COLO829 (cell line): ENCODE results near the gene MAB21L4.
A peak's percentile ranks its signal among the peaks of the same experiment; 100 is the strongest.
"Not testable (repeated sequence)": the region's sequence is repeated elsewhere in the genome, so short reads cannot be mapped to it uniquely, and the experiment has no call there.

ENCODE experiments used
- DNase-seq: peaks from one replicate; pipeline ENCODE4 v3.0.0; 2012; ENCODE audit warnings: low spot score

The MAB21L4 gene

DNA sequence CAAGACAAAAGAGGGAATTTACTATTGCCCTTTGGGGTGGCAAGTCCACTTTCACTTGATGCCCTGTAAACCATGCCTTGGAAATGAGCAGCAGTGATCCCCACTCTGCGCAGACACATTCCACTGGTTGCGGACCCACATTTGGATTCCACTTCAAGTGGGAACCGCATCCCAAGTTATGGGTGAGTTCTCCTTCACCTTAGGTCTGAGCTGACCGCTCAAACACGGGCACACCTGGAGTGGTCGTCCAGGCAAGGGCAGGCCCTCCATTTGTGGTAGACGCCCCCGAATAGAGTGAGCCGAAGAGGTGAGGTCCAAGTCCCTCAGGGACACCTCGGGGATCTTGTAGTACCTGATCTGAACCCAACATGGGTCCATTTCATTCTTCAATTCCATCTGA, 37.1 kb downstream of the MAB21L4 start:
- DNase-seq, result no peak

GRCh38 chr2:240858321-240858720, 37.6 kb downstream of the MAB21L4 start:
- no peak for DNase-seq

DNA sequence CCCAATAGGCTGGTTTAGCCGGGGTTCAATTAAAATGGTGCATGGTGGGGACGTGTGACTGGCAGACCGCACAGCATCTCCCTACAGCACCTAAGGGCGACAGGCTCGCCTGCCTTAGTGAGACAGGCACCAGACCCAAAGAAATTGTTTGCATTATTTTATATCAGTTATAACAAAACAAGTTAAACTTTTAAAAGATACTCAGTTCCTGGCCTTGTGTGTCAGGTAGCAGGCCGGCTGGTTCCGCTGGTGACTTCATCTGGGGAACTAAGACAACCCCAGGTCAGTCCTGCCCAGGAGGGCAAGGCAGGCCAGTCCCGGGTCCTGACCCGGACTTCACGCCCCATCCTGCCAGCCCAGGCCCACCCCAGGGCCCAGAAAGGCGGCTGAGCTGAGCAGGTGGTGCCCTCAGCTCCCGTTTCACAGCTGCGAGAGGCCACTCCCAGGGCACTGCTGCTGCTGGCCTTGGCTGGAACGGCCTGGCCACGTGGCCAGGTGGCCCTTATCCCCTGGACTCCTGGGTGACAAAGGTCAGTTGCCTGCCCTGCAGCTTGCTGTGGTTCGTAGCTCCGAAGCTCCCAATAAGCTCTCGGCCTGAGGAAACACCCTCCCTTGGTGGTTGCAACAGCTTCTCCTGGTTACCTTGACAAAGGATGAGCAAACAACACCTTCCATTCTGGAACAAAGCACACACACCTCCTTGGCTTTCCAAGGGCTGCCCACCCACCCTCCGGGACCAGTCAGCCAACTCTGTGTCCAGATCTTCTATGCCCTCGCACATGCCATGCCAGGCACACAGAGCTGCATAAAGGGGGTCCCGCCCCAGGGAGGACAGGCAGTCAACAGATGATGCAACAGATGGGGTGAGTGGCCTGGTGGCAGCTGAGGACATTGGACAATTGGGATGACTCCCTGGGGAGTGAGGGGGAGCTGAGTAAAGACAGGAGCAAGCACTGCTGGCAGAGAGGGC, 38.6 kb downstream of the MAB21L4 start:
- DNase-seq, result no peak

DNA sequence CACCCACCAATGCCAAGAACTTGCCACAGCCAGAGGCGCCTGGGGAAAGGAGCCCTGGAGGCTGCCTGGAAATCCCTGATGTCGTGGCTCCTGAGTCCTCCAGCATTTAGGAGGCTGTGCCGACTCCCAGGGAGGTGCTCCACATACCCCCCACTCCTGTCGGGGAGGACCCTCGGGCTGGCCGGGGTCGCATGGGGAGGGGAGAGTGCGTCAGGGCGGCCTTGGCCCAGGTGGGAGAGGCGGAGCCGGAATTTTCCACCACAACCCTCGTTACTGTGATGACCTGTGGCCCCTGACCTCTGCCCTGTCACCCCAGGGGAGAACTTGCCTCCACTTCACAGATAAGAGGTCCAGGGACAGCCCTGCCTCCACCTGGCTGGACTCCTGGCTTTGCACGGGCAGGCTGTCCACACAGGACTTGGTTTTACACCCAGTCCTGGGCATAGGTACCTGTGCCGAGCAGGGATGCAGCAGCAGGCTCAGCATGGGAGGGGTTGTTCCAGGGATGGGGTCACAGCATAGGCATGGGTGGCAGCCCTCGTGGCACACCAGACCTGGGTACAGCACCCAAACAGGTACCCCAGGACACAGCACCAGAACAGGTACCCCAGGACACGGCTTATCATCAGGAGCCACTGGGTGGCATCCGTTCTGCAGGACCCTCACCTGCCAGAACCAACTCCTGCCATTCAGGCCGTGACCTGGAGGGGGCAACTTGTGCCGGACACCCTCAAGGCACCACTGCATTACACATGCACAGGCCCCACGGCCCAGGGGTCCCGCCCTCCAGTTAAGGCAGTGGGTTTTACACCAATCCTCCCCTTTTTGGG, 39.6 kb downstream of the MAB21L4 start:
- DNase-seq, result no peak

GRCh38 chr2:240855670-240856069, 40.3 kb downstream of the MAB21L4 start:
- DNase-seq, result no peak

DNA sequence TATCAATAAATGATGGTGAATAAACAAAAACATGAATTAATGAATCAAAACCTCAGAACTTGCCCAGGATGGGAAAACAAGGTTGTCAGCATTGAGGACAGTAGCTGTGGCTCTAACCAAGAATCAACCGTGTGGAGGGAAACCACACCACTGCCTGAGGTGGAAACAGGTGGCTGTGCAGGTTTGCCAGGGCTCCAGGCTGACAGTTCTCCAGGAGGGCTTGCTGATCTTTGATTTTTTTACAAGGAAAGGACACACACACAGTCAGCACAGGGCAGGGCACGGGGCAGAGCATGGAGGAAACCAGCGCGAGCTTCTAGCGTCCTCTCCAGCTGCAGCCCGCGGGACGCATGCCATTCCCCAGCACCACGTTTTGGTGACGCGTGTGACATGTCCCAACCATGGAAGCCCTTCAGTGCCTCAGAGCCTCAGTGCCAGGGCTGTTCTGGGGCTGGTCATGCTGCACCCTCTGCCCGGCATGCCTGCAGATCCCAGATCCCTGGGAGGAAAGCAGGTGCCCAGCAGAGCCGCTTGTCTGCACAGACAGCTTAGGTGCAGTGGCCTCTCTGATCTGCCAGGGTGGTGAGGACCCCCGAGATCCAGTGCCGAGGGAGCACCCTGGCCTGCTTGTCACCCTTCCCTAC, 43.2 kb downstream of the MAB21L4 start:
- no peak for DNase-seq

DNA sequence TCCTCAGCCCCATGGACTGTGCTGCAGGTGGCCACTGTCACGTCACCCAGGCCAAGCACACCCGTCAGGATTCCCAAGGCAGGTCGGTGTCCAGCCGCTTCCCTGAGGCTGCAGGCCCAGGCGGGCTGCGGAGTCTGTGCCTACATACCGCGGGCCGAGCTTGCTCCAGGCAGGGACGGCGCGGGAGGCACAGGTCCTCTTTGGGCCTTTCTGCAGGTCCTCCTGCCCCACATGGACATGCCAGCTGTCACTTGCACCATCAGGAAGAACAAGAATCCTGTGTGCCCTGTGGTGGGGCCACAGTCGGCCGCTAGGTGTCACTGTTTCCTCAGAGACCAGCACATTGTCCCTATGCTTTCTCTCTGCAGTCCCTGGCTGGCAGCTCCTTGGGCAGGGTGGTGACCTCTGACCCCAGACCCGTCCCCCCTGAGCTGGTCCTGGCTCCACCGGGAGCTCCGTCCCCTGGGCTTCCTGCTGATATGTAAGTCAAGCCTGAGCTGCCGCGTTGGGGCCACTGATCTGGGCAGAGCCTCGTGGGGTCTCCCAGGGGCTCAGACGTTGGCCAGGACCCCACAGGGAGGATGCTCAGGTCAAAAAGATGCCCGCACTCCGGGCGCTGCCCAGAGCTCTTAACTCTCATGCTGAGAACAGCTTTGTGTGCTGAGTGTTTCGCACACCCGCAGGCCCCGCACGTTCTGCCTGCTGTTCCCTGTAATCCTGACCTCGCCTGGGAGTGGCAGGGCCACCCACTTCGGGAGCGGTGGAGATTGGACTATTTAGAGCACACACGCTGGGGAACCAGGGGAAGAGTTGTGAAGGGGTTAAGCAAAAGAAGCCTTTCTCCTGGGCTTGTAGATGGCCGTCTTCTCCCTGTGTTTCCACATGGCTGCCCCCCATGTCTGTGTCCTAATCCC, 44.6 kb downstream of the MAB21L4 start:
- peak; percentile 83 for DNase-seq

DNA sequence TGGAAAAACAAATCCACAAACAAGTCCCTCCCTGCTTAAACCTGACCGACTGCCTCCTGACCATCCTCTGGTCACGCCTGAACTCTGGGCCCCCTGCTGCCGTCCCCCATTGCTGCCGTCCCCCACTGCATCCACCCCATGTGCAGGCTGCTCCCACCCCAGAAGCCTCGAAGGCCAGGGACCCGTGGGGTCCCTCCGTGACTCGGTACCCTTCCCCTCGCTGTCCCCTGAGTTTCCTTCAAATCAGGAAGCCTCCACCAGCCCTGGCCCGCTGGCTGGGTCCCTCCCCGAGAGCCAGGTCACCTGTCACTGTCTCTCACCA, 45.2 kb downstream of the MAB21L4 start:
- DNase-seq, result no peak

DNA sequence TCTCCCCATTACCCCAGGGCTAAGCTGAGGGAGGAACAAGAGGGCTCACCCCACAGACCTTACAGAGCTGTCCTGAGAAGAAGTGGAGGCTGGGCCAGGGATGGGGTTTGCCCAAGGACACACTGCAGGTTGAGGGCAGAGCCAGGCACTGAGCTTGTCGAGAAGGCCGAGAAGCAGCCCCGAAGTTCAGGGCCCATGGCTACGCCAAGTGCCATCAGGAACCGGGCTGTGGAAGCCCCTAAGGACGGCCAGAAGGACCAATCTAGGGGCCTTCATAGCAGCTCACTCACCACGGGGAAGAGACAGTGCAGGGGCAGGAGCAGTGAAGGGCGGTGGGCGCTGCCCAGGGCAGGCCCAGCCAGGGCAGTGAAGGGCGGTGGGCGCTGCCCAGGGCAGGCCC, 45.9 kb downstream of the MAB21L4 start:
- DNase-seq, result no peak

DNA sequence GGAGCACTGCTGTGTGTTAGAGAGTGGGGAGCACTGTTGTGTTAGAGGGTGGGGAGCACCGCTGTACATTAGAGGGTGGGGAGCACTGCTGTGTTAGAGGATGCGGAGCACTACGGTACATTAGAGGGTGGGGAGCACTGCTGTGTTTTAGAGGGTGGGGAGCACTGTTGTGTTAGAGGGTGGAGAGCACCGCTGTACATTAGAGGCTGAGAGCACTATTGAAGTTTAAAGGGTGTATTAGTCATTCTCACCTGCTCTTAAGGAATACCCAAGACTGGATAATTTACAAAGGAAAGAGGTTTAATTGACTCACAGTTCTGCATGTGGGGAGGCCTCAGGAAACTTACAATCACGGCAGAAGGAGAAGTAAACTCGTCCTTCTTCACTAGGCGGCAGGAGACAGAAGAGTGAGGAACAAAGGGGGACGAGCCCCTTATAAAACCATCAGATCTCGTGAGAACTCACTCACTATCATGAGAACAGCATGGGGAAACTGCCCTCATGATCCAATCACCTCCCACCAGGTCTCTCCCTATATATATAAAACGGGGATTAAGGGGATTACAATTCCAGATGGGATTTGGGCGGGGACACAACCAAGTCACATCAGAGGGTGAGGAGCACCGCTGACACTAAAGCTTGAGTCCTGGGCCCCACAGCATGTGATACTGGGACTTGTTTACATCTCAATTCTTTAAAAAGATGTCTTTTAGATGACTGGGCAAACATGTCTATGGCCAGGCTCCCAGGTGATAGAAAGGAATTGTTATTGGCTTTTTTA, 46.9 kb downstream of the MAB21L4 start:
- DNase-seq, result no peak

GRCh38 chr2:240847817-240848216, 48.1 kb downstream of the MAB21L4 start:
- no peak for DNase-seq

GRCh38 chr2:240846873-240847595, 48.9 kb downstream of the MAB21L4 start:
- DNase-seq, result no peak

GRCh38 chr2:240846309-240846708, 49.6 kb downstream of the MAB21L4 start:
- not testable (repeated sequence) for DNase-seq

DNA sequence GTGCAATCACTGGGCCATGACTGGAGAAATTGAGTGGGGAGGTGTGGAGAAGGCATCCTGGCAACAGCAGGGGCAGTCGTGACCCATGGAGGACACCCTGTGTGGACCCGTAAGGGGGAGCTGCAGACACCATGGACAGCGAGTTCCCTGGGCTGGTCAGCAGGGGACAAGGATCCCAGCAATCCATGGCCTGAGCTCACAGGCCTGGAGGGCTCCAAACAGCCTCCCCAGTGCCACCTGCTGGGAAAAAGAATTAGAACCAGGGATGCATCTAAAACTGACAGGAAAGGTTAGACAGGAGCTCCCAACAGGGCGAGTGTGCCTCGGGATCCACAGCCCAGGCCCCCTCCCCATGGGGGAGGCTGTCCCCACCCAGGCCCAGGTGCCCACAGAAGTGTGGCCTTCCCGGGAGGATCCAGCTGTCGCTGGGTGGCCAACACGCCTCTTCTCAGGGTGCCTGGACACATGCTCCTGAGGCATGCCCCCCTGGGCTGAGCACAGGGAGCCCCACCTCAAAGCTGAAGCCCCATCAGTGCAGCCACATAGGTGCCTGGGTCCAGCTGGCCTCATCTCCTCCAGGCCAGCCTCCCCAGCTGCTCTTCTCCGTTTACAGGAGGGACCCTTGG, 55.4 kb downstream of the MAB21L4 start:
- peak; percentile 82 for DNase-seq

DNA sequence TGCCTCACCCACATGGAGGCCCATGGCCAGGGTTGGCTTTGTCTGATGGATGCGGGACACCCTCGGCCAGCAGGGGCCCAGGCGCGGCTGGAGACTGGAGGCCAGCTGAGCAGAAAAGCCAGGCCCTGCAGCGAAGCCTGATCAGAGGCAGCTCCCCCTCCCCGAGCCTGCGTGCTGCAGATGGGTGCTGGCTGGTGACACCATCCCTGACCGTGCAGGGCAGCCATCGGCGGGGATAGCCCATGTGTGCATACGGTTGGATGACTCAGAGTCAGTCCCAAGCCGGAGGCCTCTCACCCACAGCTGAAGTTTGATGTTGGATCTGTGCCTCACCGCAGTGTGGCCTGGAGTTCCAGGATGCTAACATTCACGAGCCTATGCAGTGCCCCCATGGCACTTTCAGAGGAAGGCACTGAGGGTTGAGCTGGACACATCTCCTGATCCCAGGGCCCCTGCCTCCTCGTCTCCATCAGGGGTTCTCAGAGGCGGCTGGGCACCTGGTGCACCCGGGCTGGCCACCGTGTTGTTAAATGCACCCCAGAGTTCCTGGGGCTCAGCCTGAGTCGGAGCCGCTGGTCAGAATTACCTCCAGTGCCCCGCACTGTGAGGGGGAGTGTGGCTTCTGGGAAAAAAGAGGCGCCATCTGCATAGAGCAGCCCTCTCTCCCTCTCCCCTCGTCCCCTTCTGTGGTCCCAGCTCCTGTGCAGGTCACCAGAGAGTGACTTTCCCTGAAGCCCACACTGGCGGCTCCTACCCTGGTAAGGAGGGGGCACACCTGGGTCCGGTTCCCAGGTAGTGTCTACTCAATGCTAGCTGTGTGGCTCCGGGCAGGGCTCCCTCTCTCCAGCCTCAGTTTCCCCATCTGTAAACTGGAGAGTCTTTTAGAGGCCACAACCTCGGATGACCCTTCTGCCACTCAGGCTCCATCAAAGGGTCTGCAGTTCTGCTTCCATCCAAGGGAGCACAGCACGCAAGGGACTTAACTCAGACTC, 56.5 kb downstream of the MAB21L4 start:
- peak; percentile 12 for DNase-seq

GRCh38 chr2:240837621-240838020, 58.3 kb downstream of the MAB21L4 start:
- DNase-seq, result no peak

- no peak for DNase-seq
These were observed 59.0 kb downstream of the MAB21L4 start for GRCh38 chr2:240836781-240837467.
